Measurements from ENCODE around the gene SRRM5. TPM values are rescaled to one million over a fixed set of nuclear protein-coding genes. Genes with fewer than 3 reads are reported as not detected.

Gene SRRM5
- total RNA-seq, 1 donor from 2014 or later, result 0.23 TPM

- peak overlapping the region; percentile 50 for H3K9ac ChIP-seq (ENCODE audit: low read length)
- DNase-seq (ENCODE audit: low read depth) (no peak), FAIRE-seq (no peak)
- TF ChIP-seq, protein P1, sequence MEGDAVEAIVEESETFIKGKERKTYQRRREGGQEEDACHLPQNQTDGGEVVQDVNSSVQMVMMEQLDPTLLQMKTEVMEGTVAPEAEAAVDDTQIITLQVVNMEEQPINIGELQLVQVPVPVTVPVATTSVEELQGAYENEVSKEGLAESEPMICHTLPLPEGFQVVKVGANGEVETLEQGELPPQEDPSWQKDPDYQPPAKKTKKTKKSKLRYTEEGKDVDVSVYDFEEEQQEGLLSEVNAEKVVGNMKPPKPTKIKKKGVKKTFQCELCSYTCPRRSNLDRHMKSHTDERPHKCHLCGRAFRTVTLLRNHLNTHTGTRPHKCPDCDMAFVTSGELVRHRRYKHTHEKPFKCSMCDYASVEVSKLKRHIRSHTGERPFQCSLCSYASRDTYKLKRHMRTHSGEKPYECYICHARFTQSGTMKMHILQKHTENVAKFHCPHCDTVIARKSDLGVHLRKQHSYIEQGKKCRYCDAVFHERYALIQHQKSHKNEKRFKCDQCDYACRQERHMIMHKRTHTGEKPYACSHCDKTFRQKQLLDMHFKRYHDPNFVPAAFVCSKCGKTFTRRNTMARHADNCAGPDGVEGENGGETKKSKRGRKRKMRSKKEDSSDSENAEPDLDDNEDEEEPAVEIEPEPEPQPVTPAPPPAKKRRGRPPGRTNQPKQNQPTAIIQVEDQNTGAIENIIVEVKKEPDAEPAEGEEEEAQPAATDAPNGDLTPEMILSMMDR (IDR thresholded peaks at IDR 0.05; ENCODE audit: insufficient read depth, low read depth, low read length), result no peak
- no peak for TF ChIP-seq EZH2 (IDR thresholded peaks at IDR 0.05; ENCODE audit: insufficient read depth, low read length)
- H3K27me3 ChIP-seq (ENCODE audit: insufficient read depth, low read length), result no peaks in the 10 kb centered on the region
- no peaks in the 10 kb centered on the region for H3K9me3 ChIP-seq (ENCODE audit: insufficient read depth, low read depth, low read length)
- H2AFZ ChIP-seq (ENCODE audit: low read depth, low read length), result no peak overlapping the region
- Mint-ChIP-seq H3K27me3 (ENCODE audit: low read depth, unreplicated experiment) (no peaks in the 10 kb centered on the region), H3K4me1 (ENCODE audit: low read depth, unreplicated experiment) (peaks cover 6% of the 10 kb centered on the region), H3K4me3 (ENCODE audit: unreplicated experiment) (no peak overlapping the region), H3K27ac (ENCODE audit: unreplicated experiment) (no peak overlapping the region), H3K9me3 (ENCODE audit: unreplicated experiment) (peaks cover 8% of the 10 kb centered on the region), H3K36me3 (ENCODE audit: low read depth, unreplicated experiment) (peaks cover 37% of the 10 kb centered on the region)
- peak overlapping the region; percentile 48 for H3K27ac ChIP-seq (ENCODE audit: low read depth, low read length)
- peaks cover 13% of the 10 kb centered on the region for H3K4me1 ChIP-seq (ENCODE audit: insufficient read depth, low read length)
- no peak overlapping the region for H3K4me3 ChIP-seq (ENCODE audit: insufficient read depth, low read depth, low read length)
- H3K4me2 ChIP-seq (ENCODE audit: low read length), result no peak overlapping the region
- peaks cover 59% of the 10 kb centered on the region for H3K79me2 ChIP-seq (ENCODE audit: insufficient read depth, low read length)
- peaks cover 6% of the 10 kb centered on the region for H3K36me3 ChIP-seq (ENCODE audit: insufficient read depth, low read length)
- H4K20me1 ChIP-seq (ENCODE audit: insufficient read depth, low read length), result peaks cover 45% of the 10 kb centered on the region
Observed at GRCh38 chr19:43609872-43610271, 2.0 kb upstream of the SRRM5 start.

- Mint-ChIP-seq H3K9me3 (ENCODE audit: unreplicated experiment) (peaks cover 8% of the 10 kb centered on the region), H3K27ac (ENCODE audit: unreplicated experiment) (no peak overlapping the region), H3K4me1 (ENCODE audit: low read depth, unreplicated experiment) (peaks cover 6% of the 10 kb centered on the region), H3K27me3 (ENCODE audit: low read depth, unreplicated experiment) (no peaks in the 10 kb centered on the region), H3K36me3 (ENCODE audit: low read depth, unreplicated experiment) (peaks cover 37% of the 10 kb centered on the region), H3K4me3 (ENCODE audit: unreplicated experiment) (no peak overlapping the region)
- FAIRE-seq (no peak), DNase-seq (ENCODE audit: low read depth) (no peak)
- H3K27ac ChIP-seq (ENCODE audit: low read depth, low read length), result peak overlapping the region; percentile 48
- H3K4me2 ChIP-seq (ENCODE audit: low read length), result no peak overlapping the region
- H3K79me2 ChIP-seq (ENCODE audit: insufficient read depth, low read length), result peaks cover 65% of the 10 kb centered on the region
- H3K4me1 ChIP-seq (ENCODE audit: insufficient read depth, low read length), result peaks cover 13% of the 10 kb centered on the region
- no peaks in the 10 kb centered on the region for H3K9me3 ChIP-seq (ENCODE audit: insufficient read depth, low read depth, low read length)
- H3K36me3 ChIP-seq (ENCODE audit: insufficient read depth, low read length), result peaks cover 6% of the 10 kb centered on the region
- no peak overlapping the region for H3K4me3 ChIP-seq (ENCODE audit: insufficient read depth, low read depth, low read length)
- peak overlapping the region; percentile 50 for H3K9ac ChIP-seq (ENCODE audit: low read length)
- H4K20me1 ChIP-seq (ENCODE audit: insufficient read depth, low read length), result peaks cover 48% of the 10 kb centered on the region
- H2AFZ ChIP-seq (ENCODE audit: low read depth, low read length), result no peak overlapping the region
- H3K27me3 ChIP-seq (ENCODE audit: insufficient read depth, low read length), result no peaks in the 10 kb centered on the region
- TF ChIP-seq, protein P1 (IDR thresholded peaks at IDR 0.05; ENCODE audit: insufficient read depth, low read depth, low read length), result no peak
- no peak for TF ChIP-seq EZH2 (IDR thresholded peaks at IDR 0.05; ENCODE audit: insufficient read depth, low read length)
Observed at GRCh38 chr19:43610493-43610892, 1.4 kb upstream of the SRRM5 start.

DNA sequence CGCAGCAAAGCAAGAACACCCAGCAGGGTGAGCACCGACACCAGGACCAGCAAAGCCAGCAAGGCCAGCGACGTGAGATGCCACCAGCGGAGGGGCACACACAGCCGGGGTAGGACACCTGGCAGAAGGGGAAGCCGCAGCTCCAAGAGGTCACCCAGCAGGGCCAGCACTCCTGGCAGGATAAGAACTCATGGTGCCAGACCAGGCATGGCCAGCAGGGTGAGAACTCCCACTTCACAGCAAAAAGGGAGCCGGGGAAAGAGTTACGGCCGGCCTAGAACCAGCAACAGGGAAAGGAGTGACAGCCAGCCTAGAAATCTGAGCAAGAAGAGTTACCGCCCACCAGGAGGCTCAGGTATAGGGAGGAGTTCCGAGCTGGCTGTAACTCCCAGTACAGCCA, 486 bp downstream of the SRRM5 start:
- no peak for FAIRE-seq
- H3K27me3 Mint-ChIP-seq (ENCODE audit: low read depth, unreplicated experiment), result no peaks in the 10 kb centered on the region
- TF ChIP-seq EZH2 (IDR thresholded peaks at IDR 0.05; ENCODE audit: insufficient read depth, low read length), result no peak
- TF ChIP-seq, protein P1 (IDR thresholded peaks at IDR 0.05; ENCODE audit: insufficient read depth, low read depth, low read length), result no peak
- H3K9me3 ChIP-seq (ENCODE audit: insufficient read depth, low read depth, low read length), result no peaks in the 10 kb centered on the region
- H3K79me2 ChIP-seq (ENCODE audit: insufficient read depth, low read length), result peaks cover 84% of the 10 kb centered on the region
- peaks cover 8% of the 10 kb centered on the region for H3K9me3 Mint-ChIP-seq (ENCODE audit: unreplicated experiment)
- H3K4me1 Mint-ChIP-seq (ENCODE audit: low read depth, unreplicated experiment), result peaks cover 6% of the 10 kb centered on the region
- peaks cover 37% of the 10 kb centered on the region for H3K36me3 Mint-ChIP-seq (ENCODE audit: low read depth, unreplicated experiment)
- H3K9ac ChIP-seq (ENCODE audit: low read length), result no peak overlapping the region
- peaks cover 13% of the 10 kb centered on the region for H3K4me1 ChIP-seq (ENCODE audit: insufficient read depth, low read length)
- H3K4me2 ChIP-seq (ENCODE audit: low read length), result no peak overlapping the region
- peaks cover 6% of the 10 kb centered on the region for H3K36me3 ChIP-seq (ENCODE audit: insufficient read depth, low read length)
- peaks cover 57% of the 10 kb centered on the region for H4K20me1 ChIP-seq (ENCODE audit: insufficient read depth, low read length)
- H3K4me3 ChIP-seq (ENCODE audit: insufficient read depth, low read depth, low read length), result no peak overlapping the region
- no peak for DNase-seq (ENCODE audit: low read depth)
- no peak overlapping the region for H3K4me3 Mint-ChIP-seq (ENCODE audit: unreplicated experiment)
- no peak overlapping the region for H2AFZ ChIP-seq (ENCODE audit: low read depth, low read length)
- no peaks in the 10 kb centered on the region for H3K27me3 ChIP-seq (ENCODE audit: insufficient read depth, low read length)
- H3K27ac Mint-ChIP-seq (ENCODE audit: unreplicated experiment), result no peak overlapping the region
- H3K27ac ChIP-seq (ENCODE audit: low read depth, low read length), result no peak overlapping the region
